ENCODE data around the gene PPA2. TPM values are rescaled to one million over a fixed set of nuclear protein-coding genes. Genes with fewer than 3 reads are reported as not detected.

Gene PPA2
- total and polyA plus RNA-seq, 2 experiments from 2014 or later = 58.4 to 63.7 TPM

DNA sequence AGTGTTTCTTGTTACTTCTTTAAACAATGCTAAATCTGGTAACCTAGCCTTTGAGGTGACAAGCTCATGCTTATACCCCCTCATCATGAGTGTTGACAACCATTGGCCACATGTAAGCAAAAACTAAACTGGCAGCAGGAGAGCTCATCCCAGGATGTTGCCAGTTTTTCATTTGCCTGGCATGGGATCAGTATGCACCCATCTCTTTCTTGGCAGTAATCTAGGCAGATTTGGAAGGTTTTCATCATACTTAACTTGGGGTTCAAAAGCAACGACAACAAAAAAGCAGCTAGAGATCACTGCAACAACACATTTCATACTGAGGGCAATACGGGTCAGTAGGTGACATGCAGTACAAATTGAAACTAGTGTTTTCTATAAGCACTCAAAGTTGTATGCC lies 122.0 kb downstream of the PPA2 start:
- no peaks in the 10 kb centered on the region for H3K9me3 Mint-ChIP-seq
- no peak overlapping the region for H3K27ac Mint-ChIP-seq
- Histone ChIP-seq H3K27ac (ENCODE audit: low read depth) (no peak overlapping the region), H3K9me2 (ENCODE audit: insufficient read depth) (no peaks in the 10 kb centered on the region), H3K4me3 (no peak overlapping the region), H4K20me1 (replicated peaks; ENCODE audit: insufficient read depth) (no peaks in the 10 kb centered on the region), H2AFZ (no peak overlapping the region), H3F3A (replicated peaks; ENCODE audit: low read depth) (no peaks in the 10 kb centered on the region), H3K36me3 (ENCODE audit: insufficient read depth) (no peaks in the 10 kb centered on the region), H3K27me3 (ENCODE audit: insufficient read depth) (no peaks in the 10 kb centered on the region), H3K79me2 (replicated peaks; ENCODE audit: insufficient read depth) (no peaks in the 10 kb centered on the region), H3K4me2 (no peak overlapping the region), H3K4me1 (ENCODE audit: insufficient read depth) (no peaks in the 10 kb centered on the region)
- H3K36me3 Mint-ChIP-seq (ENCODE audit: low read depth) = no peaks in the 10 kb centered on the region
- H3K27me3 Mint-ChIP-seq (ENCODE audit: insufficient read depth, low read depth, poor library complexity) = no peaks in the 10 kb centered on the region
- H3K4me3 Mint-ChIP-seq = no peak overlapping the region
- TF ChIP-seq ZNF331 (CRISPR knock-in tag; IDR thresholded peaks at IDR 0.05; ENCODE audit: low read depth) (no peak), REST (IDR thresholded peaks at IDR 0.05; ENCODE audit: unreplicated experiment) (no peak), CTCF (conservative IDR thresholded peaks at IDR 0.05; ENCODE audit: low read depth in 2 of 2) (no peak), ZNF114 (CRISPR knock-in tag; IDR thresholded peaks at IDR 0.05) (no peak), JUNB (IDR thresholded peaks at IDR 0.05; ENCODE audit: unreplicated experiment) (no peak), EZH2phosphoT487 (IDR thresholded peaks at IDR 0.05; ENCODE audit: unreplicated experiment) (no peak), POLR2AphosphoS5 (IDR thresholded peaks at IDR 0.05; ENCODE audit: low read depth) (no peak), NANOG (IDR thresholded peaks at IDR 0.05; ENCODE audit: borderline replicate concordance) (no peak), STAT1 (IDR thresholded peaks at IDR 0.05; ENCODE audit: unreplicated experiment) (no peak), EZH2 (IDR thresholded peaks at IDR 0.05; ENCODE audit: low read depth, unreplicated experiment) (no peak), CREB1 (CRISPR knock-in tag; IDR thresholded peaks at IDR 0.05; ENCODE audit: low read depth) (no peak)
- TF ChIP-seq, protein P1, sequence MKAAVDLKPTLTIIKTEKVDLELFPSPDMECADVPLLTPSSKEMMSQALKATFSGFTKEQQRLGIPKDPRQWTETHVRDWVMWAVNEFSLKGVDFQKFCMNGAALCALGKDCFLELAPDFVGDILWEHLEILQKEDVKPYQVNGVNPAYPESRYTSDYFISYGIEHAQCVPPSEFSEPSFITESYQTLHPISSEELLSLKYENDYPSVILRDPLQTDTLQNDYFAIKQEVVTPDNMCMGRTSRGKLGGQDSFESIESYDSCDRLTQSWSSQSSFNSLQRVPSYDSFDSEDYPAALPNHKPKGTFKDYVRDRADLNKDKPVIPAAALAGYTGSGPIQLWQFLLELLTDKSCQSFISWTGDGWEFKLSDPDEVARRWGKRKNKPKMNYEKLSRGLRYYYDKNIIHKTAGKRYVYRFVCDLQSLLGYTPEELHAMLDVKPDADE (IDR thresholded peaks at IDR 0.05) = no peak
- TF ChIP-seq, protein P2, sequence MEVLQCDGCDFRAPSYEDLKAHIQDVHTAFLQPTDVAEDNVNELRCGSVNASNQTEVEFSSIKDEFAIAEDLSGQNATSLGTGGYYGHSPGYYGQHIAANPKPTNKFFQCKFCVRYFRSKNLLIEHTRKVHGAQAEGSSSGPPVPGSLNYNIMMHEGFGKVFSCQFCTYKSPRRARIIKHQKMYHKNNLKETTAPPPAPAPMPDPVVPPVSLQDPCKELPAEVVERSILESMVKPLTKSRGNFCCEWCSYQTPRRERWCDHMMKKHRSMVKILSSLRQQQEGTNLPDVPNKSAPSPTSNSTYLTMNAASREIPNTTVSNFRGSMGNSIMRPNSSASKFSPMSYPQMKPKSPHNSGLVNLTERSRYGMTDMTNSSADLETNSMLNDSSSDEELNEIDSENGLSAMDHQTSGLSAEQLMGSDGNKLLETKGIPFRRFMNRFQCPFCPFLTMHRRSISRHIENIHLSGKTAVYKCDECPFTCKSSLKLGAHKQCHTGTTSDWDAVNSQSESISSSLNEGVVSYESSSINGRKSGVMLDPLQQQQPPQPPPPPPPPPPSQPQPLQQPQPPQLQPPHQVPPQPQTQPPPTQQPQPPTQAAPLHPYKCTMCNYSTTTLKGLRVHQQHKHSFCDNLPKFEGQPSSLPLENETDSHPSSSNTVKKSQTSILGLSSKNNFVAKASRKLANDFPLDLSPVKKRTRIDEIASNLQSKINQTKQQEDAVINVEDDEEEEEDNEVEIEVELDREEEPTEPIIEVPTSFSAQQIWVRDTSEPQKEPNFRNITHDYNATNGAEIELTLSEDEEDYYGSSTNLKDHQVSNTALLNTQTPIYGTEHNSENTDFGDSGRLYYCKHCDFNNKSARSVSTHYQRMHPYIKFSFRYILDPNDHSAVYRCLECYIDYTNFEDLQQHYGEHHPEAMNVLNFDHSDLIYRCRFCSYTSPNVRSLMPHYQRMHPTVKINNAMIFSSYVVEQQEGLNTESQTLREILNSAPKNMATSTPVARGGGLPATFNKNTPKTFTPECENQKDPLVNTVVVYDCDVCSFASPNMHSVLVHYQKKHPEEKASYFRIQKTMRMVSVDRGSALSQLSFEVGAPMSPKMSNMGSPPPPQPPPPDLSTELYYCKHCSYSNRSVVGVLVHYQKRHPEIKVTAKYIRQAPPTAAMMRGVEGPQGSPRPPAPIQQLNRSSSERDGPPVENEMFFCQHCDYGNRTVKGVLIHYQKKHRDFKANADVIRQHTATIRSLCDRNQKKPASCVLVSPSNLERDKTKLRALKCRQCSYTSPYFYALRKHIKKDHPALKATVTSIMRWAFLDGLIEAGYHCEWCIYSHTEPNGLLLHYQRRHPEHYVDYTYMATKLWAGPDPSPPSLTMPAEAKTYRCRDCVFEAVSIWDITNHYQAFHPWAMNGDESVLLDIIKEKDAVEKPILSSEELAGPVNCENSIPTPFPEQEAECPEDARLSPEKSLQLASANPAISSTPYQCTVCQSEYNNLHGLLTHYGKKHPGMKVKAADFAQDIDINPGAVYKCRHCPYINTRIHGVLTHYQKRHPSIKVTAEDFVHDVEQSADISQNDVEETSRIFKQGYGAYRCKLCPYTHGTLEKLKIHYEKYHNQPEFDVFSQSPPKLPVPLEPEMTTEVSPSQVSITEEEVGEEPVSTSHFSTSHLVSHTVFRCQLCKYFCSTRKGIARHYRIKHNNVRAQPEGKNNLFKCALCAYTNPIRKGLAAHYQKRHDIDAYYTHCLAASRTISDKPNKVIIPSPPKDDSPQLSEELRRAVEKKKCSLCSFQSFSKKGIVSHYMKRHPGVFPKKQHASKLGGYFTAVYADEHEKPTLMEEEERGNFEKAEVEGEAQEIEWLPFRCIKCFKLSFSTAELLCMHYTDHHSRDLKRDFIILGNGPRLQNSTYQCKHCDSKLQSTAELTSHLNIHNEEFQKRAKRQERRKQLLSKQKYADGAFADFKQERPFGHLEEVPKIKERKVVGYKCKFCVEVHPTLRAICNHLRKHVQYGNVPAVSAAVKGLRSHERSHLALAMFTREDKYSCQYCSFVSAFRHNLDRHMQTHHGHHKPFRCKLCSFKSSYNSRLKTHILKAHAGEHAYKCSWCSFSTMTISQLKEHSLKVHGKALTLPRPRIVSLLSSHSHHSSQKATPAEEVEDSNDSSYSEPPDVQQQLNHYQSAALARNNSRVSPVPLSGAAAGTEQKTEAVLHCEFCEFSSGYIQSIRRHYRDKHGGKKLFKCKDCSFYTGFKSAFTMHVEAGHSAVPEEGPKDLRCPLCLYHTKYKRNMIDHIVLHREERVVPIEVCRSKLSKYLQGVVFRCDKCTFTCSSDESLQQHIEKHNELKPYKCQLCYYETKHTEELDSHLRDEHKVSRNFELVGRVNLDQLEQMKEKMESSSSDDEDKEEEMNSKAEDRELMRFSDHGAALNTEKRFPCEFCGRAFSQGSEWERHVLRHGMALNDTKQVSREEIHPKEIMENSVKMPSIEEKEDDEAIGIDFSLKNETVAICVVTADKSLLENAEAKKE (CRISPR knock-in tag; IDR thresholded peaks at IDR 0.05) = no peak
- H3K4me1 Mint-ChIP-seq = no peaks in the 10 kb centered on the region
- no peak for ATAC-seq
- no peak for DNase-seq (ENCODE audit: low spot score)
